Metanephros (tissue), 1 donor: ENCODE data around the gene TXNDC5. TPM values are rescaled to one million over a fixed set of nuclear protein-coding genes. Genes with fewer than 3 reads are reported as not detected.

ENCODE experiments used
- total RNA-seq: library from RNA; depleted of rRNA; stranded (reverse); fragments of >200 nt; gene quantifications from one replicate; pipeline ENCODE4 v1.2.3, GENCODE V29; 2014

The TXNDC5 gene
- total RNA-seq, result 94.5 TPM

GRCh38 chr6:7910654-7911344 lies at the start of gene TXNDC5:
TSS of gene TXNDC5 (minus strand) at chr6:7910788. CDS start at chr6:7910776, 12 bp downstream.

Other genes with a start within 250 kb of the TXNDC5 start
- gene BMP6, start 184.7 kb downstream of the TXNDC5 start, total RNA-seq, result 8.6 TPM
- gene BLOC1S5, start 153.6 kb upstream of the TXNDC5 start, total RNA-seq, result 21.3 TPM
- gene EEF1E1, start 191.8 kb upstream of the TXNDC5 start, total RNA-seq, result 27.3 TPM